Right ventricle myocardium superior (tissue), 1 donor: Measurements from ENCODE around the gene SLC2A5. TPM values are rescaled to one million over a fixed set of nuclear protein-coding genes. Genes with fewer than 3 reads are reported as not detected.
"Not testable (repeated sequence)": the region's sequence is repeated elsewhere in the genome, so short reads cannot be mapped to it uniquely, and the experiment has no call there.

Source experiments
- ATAC-seq: fragments of 200-7000 bp; cut with Tn5 transposase; one replicate; pipeline ENCODE4 v1.9.1; 2020; ENCODE audit warnings: mild to moderate bottlenecking; ENCODE audit not compliant: poor library complexity
- DNase-seq: peaks from one replicate; pipeline ENCODE4 v3.0.0-alpha.2; 2020
- intact Hi-C: fragments of 100-400 bp; cut with DNase I; formaldehyde crosslinking; loops from one replicate; pipeline ENCODE4 v1.11.2; 2022
- total RNA-seq: library from RNA; stranded (reverse); fragmentation: NEBNext Ultra II Directional; extraction: Animal tissue kit (Norgen Biotek cat#: 25700); gene quantifications from one replicate; pipeline ENCODE4 v1.2.1, GENCODE V29; 2021
- donor health status: DM: no; HTN: yes; CAD: no; lungs with severe emphysema.

Gene SLC2A5
- total RNA-seq, 1 donor from 2014 or later = 2.1 TPM

GRCh38 chr1:9093996-9094595, 24.7 kb upstream of the SLC2A5 start:
- ATAC-seq, intact Hi-C loops, DNase-seq: not testable (repeated sequence)

DNA sequence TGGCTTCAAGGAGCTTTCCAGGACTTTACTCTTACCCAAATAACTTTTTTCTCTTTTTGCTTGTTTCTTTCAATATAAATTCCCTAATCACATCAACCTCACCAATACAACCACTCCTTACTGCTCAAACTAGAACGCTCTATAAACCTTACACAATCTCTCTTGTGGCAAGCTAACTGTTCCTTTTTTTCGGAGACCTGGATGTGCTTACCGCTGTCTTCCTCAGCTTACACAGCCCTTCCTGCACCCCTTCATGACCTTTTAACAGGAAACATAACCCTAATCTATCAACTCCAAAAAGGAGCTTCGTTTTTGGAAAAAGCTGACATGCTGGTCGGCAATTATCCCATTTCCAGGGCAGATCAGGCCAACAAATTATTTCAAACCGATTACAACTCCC, 24.1 kb upstream of the SLC2A5 start:
- intact Hi-C loops = no loop called here
- DNase-seq (no peak), ATAC-seq (no peak)

- ATAC-seq = no peak
- DNase-seq = no peak
- intact Hi-C loops = no loop called here
Observed at GRCh38 chr1:9093091-9093490, 23.7 kb upstream of the SLC2A5 start.

- intact Hi-C loops = no loop called here
- DNase-seq (no peak), ATAC-seq (no peak)
Observed at GRCh38 chr1:9088807-9089206, 19.4 kb upstream of the SLC2A5 start.

DNA sequence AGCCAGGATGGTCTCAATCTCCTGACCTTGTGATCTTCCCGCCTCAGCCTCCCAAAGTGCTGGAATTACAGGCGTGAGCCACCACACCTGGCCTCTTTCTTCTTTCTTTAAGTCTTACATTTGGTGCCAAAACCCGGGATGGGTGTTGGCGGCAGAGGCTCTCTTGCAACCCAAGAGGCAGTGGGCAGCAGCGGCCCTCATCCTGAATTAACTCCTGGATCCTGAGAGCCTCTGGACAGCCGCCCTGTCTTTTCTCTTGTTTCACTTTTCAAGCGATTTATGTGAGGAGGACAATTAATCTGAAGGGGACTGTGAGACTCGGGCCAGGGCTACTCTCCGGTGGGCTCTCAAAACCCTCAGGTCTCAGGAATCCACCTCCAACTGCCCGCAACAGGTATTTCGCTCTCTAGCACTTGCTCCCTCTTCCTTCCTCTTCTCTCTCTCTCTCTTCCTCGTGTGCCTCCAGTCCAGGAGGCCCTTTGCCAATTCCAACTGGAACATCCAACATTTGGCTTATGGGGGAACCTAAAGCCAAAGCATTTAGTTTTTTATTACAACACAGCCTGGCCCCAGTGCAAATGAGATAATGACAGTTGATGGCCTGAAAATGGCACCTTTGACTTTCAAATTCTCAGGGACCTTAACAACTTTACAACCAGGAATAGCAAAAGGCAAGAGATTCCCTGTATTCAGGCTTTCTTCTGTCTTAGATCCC, 18.1 kb upstream of the SLC2A5 start:
- no peak for DNase-seq
- intact Hi-C loops = no loop called here
- ATAC-seq = no peak

DNA sequence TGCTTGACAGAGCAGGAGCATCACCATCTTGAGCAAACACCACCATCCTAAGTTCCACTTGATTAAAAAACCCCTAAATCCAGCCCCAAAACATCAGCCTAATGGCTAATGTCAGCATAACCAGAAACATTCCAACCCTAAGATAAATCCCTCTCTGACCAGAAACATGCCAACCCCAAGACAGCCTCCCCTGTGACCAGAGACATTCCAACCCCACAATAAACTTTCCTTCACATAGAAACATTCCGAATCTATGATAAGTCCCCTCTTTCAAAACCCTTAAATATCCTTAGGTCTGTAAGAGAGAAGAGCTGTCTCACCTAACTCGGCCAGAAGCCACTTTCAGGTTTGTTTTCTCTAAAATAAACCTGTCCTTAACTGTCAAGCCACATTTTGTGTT, 17.4 kb upstream of the SLC2A5 start:
- no peak for DNase-seq
- ATAC-seq = no peak
- intact Hi-C loops = no loop called here

- DNase-seq = no peak
- intact Hi-C loops = no loop called here
- ATAC-seq = no peak
Observed at GRCh38 chr1:9086045-9086444, 16.6 kb upstream of the SLC2A5 start.

- intact Hi-C loops = no loop called here
- ATAC-seq (peak; percentile 24), DNase-seq (no peak)
Observed at GRCh38 chr1:9085306-9085940, 16.0 kb upstream of the SLC2A5 start.

DNA sequence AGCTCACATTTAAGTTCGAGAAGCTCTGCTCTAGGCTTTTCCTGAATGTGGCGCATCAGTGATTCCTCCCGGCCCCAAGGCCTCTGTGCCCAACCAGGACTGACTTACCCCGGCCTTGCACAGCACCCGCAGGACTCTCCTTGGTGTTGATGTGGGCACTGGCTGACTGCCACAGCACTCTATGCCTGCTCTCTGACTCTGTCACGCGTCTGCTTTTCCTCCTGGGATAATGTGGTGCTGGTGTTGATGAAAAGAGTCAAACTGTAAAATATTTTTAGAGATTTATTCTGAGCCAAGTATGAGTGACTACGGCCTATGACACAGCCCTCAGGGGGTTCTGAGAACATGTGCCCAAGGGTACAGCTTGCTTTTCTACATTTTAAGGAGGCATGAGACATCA, 15.5 kb upstream of the SLC2A5 start:
- ATAC-seq = peak; percentile 90

DNA sequence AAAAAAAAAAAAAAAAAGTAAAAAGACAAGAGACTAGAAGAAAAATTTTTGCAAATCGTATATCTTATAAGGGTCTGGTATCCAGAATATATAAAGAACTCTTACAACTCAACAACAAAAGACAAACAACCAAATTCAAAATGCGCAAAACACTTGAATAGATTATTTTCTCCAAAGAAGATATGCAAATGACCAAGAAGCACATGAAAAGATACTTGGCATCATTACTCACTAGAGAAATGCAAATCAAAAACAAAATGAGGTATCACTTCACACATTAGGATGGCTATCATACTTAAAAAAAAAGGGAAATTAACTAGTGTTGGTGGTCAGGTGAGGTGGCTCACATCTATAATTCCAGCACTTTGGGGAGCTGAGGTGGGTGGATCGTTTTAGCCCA, 12.0 kb upstream of the SLC2A5 start:
- no peak for ATAC-seq
- DNase-seq = no peak
- intact Hi-C loops = no loop called here

More for the DNA sequence above, 15.5 kb upstream of the SLC2A5 start:
- peak; percentile 79 for DNase-seq
- intact Hi-C loops = no loop called here

- intact Hi-C loops = no loop called here
- ATAC-seq (no peak), DNase-seq (no peak)
Observed at GRCh38 chr1:9080705-9081291, 11.4 kb upstream of the SLC2A5 start.

DNA sequence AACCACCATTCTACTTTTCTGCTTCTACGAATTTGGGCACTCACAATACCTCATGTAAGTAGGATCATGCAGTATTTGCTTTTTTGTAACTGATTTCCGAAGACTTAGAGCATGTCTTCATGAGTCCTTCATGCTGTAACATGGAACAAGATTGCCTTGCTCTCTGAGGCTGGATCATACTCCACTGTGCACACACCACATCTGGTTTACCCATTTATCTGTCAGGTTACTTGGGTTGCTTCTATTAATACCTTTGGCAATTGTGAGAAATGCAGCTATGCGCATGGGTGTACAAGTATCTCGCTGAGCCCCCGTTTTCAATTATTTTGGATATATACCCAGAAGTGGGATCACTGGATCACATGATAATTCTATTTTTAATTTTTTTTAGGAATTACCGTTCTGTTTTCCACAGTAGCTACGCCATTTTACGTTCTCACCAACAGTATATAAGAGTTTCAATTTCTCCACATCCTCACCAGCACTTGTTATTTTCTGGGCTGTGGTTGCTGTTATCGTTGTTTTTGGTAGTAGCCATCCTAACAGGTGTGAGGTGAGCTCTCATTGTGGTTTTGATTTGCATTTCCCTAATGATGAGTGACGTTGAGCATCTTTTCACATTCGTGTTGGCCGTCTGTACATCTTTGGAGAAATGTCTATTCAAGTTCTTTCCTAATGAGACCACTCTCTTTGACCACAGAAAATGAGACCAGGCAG, 10.7 kb upstream of the SLC2A5 start:
- intact Hi-C loops = no loop called here
- DNase-seq = no peak
- no peak for ATAC-seq

DNA sequence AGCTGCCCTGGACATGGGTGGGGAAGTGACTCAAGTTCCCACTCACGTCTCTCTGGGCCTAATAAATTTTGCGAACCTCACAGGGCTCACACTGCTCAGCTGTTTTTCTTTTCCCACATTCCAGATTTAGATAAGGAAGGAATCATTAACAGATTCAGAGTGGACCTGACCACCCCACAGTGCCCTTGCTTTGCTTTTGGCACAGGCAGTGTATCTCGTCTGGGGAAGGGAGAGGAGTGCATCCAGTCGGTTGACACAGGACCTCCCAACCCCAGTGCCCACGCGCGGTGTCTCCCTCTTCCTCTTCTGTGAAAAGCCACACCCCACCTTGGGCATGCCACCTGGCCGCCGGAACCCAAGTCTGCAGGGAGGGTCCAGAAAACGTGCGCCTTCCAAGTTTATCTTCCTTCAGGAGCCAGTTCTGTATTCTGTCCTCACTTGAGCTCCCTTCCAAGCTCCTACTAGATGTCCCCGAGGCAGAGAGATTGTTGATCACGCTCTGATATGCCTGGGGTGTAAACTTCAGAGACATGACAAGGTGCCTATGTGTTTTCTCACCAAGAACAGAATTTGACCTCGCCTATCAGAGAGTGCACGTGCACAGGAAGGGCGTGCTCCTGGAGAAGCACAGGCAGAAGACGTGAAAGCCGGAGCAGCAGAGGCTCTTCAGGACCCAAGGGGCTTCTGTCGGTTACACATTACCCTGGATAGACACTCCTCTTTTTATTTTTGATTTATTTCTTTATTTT, 9.5 kb upstream of the SLC2A5 start:
- no peak for DNase-seq
- intact Hi-C loops = no loop called here
- no peak for ATAC-seq

GRCh38 chr1:9078015-9078751, 8.7 kb upstream of the SLC2A5 start:
- ATAC-seq (no peak), DNase-seq (no peak)
- intact Hi-C loops = no loop called here

GRCh38 chr1:9075022-9075421, 5.6 kb upstream of the SLC2A5 start:
- intact Hi-C loops = no loop called here
- no peak for DNase-seq
- no peak for ATAC-seq

GRCh38 chr1:9073143-9073542, 3.7 kb upstream of the SLC2A5 start:
- intact Hi-C loops = no loop called here
- ATAC-seq (no peak), DNase-seq (no peak)

DNA sequence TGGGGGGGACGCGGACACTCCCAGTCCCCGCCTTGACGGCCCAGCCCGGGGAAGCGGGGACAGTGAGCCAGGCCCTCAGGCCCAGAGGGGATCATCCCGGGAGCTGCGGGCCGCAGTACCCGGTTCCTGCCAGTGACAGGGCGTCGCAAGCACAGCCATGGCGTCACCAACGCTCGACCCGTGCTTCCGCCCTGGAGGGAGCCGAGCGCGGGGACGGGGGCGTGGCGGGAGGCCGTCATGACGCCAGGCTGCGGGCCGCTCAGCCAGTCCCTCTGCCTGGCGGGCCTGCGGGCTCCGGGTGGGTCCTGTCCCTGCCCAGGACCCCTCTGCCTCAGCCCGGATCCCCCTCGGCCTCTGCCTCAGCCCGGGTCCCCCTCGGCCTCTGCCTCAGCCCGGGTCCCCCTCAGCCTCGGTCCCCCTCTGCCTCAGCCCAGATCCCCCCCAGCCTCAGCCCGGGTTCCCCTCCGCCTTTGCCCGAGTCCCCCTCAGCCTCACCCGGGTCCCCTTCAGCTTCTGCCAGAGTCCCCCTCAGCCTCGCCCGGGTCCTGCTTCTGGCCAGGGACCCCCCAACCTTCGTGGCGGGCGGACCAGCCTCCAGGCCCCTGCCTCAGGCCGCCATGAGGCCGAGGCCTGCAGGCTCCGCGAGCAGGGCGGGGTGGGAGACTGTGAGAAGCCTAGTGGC, 2.3 kb upstream of the SLC2A5 start:
- ATAC-seq (no peak), DNase-seq (no peak)
- intact Hi-C loops = no loop called here
